ENCODE measurements around the gene TMEM143.
A peak's percentile ranks its signal among the peaks of the same experiment; 100 is the strongest.

The TMEM143 gene

DNA sequence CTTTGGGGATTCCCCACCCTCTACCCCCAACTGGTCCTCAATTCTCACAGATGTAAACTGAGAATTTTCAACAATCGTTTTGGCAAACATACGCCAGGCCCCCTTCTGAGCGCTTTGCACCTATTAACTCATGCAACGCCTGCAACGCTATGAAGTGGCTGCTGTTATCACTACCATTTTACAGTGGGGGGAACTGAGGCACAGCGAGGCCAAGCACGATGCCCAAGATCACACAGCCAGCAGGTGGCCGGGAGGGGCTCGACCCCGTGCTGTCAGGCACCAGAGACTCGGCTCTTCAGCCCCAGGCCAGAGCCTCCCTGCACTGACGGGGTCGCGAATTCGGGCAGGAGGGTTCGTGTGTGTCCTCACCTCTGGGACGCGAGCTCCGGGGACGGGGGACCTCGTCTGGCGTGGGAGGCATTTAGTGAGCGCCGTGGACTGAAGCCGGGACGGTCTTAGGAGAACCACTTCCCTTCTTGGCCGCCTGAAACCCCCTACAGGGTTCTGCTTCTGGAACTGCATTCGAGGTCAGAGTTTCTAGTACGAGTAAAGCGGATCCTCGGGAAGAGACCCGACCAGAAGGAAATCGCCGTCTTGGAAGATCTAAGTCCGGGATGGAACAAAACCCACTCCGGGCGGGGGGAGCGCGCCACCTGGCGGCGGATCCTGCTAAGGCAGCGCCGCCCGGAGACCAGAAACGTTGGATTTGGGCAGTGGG, 72.8 kb downstream of the TMEM143 start:
- peak; percentile 29 to 79 for DNase-seq

DNA sequence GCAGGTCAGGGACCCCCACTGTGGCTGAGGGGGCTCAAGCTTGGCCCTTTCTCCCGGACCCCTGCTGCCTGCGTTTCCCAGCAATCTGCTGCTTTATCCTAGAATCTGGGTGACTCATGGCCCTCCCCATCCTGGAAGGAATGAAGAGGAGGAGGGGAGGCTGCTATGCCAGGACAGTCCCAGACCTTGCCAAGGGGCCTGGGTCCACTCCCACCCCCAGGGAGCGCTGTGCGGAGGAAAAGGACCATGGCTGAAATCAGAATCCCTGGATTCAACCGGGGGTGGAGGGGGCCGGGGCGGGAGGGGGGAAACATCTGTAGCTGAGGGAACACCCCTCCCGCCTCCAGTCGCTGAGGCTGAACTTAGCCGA, 73.4 kb downstream of the TMEM143 start:
- peak in 1 of 2 experiments; percentile 52 for DNase-seq

DNA sequence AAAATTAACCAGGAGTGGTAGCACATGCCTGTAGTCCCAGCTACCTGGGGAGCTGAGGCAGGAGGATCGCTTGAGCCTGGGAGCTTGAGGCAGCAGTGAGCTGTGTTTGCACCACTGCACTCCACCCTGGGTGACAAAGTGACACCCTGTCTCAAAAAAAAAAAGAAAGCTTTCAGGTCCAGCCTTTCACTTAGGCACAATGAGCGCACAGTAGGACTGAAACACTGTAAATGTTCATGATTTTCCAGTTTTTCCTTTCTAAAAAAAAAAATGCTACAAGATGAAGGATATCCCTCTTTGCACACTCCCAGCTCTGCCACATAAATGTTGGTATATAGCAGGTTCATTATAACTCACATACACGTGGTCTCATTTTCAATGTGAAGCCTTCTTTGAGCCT, 76.0 kb downstream of the TMEM143 start:
- no peak for DNase-seq

DNA sequence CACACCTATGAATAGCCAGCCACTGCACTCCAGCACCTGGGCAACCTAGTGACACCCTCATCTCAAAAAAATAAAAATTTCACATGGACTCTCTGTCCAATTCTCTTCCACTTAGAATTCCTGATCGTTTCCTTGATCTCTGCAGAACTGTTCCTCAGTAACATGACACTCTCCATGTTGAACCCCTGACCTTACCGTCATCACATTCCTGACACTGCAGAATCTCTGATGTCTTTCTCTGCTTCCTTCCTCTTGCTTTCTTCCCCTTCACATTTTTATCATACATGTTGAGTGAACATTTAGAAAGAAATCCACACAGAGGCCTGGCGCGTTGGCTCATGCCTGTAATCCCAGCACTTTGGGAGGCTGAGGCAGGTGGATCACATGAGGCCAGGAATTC, 78.8 kb downstream of the TMEM143 start:
- no peak for DNase-seq

DNA sequence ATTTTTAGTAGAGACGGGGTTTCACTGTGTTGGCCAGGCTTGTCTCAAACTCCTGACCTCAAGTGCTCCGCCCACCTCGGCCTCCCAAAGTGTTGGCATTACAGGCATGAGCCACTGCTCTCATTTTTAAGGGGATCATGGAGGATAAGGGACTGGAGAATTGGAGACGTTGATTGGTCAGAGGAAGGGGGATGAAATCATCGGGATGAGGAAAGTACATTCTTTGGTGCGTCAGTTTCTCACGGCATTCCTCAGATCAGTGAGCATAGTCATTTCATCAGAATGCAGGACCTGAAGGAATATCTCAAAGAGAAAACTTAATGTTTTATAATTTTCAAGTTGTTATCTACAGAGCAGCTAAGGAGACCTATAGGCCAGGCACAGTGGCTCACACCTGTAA, 79.8 kb downstream of the TMEM143 start:
- DNase-seq = no peak

Data from NCI-H1930 (cell line).